NOMO-1 treated with DMSO at 0.1 percent for 48 hours (cell line): ENCODE results near the gene C10orf53.

Experiments used
- DNase-seq: peaks from one replicate; lab custom pipeline; 2025; ENCODE audit not compliant: unreplicated experiment; lab: John Stamatoyannopoulos, UW

The C10orf53 gene

DNA sequence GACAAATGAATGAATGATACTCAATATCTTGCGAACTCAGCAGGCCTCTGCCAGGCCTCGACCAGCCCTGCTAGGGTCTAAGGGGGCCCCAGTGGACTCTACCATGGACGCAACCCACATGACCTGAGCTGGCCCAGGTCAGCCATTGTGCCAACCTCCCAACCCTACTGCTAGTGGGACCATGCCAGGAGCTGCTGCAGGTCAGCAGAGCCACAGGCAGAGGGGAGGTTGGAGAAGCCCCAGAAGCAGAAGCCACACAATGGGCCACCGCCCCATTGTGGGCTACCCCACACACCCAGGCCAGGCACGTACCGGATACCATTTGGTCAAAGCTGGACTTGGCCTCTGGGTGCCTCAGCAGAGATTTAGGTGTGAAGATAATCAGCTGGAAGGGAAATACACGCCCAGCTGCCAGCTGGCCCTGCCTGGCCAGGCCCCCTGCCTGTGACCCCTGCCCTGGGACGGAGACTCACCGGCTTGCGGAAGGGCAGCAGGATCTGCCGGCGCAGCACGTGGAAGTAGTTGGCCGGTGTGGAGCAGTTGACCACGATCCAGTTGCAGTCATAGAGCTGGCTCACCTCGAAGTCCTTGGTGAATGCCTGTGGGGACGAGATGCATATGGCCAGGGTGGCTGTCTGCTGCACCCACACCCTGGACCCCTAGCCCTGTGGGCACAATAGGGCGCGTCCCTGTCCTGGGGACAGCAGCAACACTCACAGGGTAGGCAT lies 58.2 kb downstream of the C10orf53 start:
- DNase-seq: no peak

DNA sequence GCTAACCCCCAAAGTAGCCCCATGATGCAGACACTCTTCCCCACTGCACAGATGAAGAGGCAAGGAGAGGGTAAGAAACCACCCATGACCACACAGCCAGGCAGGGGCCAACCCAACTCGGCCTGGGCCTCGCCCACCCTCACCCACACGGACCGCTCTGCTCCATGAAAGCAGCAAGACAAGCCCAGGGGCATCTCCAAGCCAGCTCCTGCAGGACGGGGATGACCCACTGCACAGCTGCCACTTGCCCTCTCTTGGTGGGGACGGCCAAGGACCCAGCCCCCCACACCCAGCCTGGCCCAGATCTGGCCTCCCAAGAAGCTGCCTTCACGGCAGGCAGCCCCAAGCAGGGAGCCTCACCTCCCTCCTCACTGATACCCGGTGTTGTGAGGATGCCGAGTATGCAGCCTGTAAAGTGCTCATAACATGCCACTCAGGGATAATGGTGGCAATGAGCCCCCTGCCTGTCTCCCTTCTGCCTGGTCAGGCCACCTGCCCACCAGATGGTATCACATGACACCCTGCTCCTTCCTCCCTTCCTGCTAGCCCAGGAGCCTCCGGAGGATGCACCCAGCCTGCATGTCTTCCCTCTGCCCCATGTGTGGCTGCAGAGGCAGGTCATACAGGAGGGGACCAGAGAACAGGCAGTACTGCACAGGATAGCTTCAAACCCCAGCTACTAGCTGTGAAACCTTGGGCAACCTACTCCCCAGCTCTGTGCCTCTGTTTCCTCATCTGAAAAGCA lies 59.3 kb downstream of the C10orf53 start:
- DNase-seq: no peak

DNA sequence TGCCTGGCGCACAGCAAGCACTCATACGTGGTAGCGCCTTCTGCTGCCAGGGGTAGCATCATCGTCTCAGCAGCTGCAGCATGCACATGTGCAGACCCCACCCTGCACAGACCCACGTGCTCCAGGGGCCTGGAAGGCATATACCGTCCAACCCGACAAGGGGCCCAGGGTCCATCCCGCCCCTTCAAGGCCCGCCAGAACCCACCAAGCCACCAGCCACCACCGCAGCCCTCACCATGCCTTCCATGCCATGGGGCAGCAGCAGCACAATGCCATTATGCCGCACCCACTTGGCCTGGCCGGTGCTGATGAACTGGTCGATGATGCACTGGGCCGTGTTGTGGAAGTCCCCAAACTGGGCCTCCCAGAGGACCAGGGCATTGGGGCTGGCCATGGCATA lies 60.0 kb downstream of the C10orf53 start:
- DNase-seq: no peak

DNA sequence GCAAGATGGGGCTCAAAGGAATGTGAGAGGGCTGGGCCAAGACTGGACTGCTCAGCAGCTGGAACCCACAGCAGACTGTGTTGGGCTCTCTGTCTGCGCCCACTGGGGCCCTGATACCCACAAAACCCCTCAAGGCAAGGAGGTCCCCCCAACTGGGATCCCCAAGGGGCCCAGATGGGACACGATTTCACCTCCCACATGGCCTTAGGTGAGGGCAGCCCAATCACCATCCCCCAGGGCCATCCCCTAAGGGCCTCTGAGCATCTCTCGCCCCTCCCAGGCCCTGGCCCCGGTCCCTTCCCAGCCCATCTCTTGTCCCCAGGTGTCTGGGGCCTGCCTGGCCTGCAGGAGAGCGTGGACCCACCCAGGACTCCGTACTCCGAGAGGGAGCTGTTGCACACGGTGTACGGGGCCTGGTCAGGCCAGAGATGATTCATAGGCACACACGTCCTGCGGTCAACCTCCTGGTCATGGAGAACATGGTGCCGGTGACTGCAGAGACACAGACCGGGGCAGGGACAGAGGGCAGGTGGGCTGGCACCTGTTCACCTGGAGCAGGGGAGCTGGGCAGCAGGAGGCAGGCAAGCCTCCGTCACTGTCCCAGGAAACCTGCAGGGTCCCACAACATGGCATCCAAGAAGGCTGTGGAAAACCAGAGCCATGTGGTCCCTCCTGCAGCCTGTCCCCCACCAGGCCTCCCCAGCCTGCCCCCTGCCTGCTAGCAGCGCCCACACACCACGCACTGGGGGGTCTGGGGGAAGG lies 61.1 kb downstream of the C10orf53 start:
- no peak for DNase-seq

DNA sequence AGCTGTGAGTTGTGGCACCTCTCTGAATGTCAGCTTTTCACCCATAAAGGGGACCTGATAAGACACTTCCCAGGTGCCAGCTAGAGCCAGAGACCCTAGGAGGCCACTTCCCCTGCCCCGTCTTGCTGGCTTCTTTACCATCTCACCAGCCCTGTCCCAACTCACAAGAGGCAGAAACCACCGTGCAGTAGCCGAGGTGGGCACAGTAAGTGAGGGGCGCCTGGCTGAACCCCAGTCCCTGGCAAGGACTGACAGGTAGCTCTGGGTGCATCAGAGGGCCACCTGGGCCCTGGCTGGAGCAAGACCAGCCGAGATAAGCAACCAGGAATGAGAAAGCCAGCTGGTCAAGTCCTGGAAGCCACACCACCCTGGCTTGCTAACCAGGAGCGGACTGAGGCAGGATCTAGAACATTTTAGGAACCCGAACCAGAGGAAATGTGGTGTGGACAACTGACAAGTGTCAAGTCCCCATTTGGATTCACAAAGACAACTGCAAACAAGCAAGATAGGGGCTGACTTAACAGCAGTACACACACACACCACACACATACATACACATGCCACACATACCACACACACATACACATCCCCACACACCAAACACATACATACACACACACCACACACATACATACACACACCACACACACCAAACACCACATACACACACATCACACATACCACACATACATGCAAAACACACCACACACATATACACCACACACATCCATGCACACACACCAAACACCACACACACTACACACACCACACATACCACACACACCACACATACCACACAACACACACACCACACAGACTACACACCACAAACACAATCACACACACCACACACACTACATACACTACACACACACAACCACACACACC lies 61.9 kb downstream of the C10orf53 start:
- DNase-seq: no peak

DNA sequence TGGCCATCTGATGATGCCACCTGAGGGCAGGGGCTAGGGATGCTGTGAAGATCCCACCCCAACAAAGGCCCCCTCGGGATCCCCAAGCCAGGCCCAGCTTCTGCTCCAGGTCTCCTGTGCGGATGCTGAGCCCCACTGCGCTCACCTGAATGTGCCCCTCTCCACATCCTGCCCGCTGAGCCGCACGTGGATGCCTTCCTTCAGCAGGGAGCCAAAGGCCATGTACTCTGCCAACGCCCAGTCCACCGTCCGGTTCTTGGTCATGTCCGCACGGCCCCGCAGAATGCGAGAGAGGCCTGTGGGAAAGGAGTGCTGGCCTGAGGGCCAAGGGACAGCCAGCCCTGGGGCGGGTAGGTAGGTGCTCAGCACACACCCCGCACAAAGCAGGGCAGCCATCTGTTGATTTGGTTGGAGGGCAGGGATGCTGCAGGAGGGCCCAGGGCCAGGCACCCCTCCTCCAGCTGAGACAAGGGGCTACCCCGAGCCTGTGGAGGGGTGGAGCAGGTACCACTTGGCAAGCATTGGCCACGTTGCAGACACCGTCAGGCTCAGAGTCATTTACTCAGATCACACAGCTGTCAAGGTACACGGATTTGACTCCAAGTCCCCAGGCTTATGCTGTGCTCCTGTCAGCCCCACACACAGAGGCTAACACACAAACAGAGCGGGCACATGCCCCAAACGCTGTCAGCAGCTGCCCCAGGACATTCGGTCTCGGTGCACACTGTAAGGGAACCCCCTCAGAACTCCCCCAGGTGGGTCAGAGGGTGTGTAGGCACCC lies 63.4 kb downstream of the C10orf53 start:
- DNase-seq: no peak

DNA sequence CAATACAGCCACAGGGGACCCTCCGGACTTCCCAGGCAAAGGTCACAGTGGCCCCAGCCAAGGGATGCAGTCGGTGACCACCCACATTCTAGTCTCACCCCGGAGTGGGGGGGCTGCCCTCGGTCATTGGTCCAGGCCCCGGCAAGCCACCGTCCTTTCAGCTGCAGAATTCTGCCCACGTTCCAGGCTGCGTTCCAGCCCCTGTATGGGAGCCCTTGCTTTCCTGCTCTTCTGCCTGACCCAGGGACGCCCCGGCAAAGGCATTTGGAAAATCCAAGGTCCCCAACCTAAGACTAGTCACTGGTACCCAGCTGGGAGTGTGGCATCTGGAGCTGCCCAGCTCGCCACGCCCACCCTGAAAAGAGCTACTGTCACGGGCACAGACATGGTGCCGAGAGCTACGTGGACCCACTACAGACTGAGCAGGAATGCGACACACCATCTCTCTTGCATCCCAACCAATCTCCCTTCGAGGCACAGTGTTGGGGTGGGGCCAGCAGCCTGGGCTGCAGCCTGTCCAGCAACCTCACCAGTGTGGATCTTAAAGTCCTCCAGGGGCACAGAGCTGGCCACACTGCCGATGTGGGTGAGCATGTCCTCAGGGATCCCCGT lies 64.1 kb downstream of the C10orf53 start:
- DNase-seq: no peak

DNA sequence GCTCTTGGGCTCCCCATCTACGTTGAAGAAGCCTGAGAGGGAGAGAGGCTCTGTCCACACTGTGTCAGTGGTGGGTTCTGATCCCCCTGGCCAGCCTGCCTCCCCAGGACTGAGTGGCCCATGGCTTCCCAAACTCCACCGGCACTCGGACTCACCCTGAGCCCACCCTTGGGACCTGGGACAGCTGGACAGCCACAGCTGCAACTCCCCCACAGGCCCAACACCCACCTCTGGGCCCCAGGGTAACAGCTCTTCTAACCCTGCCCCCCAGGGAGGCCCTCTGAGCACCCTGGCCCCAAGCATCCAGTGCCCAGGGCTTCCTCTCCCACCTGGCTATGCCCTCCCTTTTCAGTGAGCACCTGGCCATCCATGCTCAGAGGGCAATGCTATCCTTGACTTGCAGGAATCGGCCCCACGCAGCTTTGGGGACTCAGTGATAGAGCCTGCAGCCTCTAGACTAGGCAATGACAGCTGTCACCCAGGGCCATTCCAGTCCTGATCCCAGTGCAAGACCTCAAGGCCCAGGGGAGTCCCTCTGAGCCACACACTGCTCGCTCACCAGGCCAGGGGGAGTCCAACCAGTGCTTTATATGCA lies 64.7 kb downstream of the C10orf53 start:
- no peak for DNase-seq

DNA sequence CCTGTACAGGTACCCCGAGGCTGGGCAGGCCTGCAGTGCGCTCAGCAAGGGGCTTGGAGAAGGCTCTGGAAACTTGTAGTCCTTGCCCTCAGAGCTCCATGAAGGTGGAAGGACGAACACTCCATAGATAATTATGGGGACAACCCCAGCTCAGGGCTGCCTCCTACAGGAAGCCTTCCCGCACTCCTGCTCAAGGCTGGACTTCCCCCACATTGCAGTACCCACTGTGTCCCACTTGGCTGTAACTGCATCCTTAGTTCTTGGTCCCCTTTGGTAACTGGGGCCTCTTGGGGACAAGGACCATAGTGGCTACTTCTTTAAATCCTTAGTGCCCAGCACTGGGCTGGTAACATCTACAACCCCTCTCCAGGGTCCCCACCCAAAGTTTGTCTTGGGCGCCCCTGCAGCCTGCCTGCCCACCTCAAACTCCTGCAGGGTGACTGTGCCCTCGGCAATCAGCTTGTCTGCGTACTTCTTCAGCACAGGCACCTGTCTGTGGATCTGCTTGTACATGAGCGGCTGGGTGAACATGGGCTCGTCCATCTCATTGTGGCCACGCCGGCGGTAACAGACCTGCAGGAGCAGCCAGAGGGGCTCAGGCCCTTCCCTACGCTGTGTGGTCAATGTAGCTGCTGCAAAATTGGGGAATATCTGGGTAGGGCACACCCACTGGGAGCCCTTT lies 65.6 kb downstream of the C10orf53 start:
- no peak for DNase-seq

DNA sequence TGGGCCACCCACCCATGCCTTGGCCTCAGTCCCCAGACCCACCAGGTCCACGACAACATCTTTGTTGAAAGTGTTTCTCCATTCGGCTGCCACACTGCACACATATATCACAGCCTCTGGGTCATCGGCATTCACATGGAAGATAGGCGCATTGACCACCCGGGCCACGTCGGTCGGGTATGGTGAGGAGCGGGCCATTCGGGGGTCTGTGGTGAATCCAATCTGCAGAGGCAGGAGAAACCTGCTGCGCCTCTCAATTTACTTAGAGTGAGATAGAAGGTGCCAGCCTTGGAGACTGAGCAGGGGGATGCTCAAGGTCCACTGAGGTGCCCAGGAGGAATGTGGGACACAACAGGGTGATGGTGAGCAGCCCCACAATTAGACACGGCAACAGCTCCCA lies 66.3 kb downstream of the C10orf53 start:
- DNase-seq: no peak

DNA sequence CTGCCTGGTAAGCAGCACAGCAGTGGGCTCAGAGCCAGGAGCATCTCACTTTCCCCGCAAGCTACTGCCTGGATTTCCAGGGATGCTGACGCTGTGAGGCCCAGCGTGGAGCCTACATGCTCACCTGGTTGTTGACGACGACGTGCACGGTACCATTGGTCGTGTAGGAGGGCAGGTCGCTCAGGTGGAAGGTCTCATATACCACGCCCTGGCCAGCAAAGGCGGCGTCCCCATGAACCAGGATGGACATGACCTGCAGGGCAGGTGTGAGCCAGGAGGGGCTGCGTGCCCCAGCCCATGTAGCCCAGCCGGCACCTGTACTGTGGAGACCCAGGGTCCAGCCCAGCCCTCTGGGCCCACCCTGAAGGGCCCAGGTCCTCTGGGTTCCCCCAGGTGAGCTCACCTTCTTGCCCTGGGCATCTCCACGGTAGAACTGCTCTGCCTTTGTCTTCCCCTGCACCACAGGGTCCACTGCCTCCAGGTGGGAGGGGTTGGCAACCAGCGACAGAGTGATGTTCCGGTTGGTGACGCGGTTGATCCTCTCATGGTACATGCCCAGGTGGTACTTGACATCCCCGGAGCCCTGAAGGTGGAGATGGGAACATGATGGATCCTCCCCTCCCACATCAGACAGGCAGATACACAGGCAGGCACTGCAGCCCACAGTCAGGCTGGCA lies 67.3 kb downstream of the C10orf53 start:
- DNase-seq: no peak
